K562 (cell line): ENCODE measurements around the gene USP37. TPM values are rescaled to one million over a fixed set of nuclear protein-coding genes. Genes with fewer than 3 reads are reported as not detected.

Experiments
- FOXK1 ChIP-seq: sonication (generic); formaldehyde crosslinking; IDR thresholded peaks from 2 replicates; pipeline ENCODE4 v1.8.0; 2022; ENCODE audit warnings: missing genetic modification reagents, mild to moderate bottlenecking, borderline replicate concordance
- GATA2 ChIP-seq: sonication (generic); formaldehyde crosslinking; IDR thresholded peaks from 2 replicates; pipeline ENCODE4 v1.4.0; 2020; ENCODE audit warnings: mild to moderate bottlenecking, missing genetic modification reagents
- PHB2 ChIP-seq: fragments of 450-650 bp; IDR thresholded peaks from 2 replicates; pipeline ENCODE4 v1.6.1; 2017; ENCODE audit warnings: low read depth
- RAD51 ChIP-seq: fragments of 450-650 bp; IDR thresholded peaks from 2 replicates; pipeline ENCODE4 v1.7.1; 2016; ENCODE audit warnings: low read depth, mild to moderate bottlenecking, borderline replicate concordance
- ZNF140 ChIP-seq: fragments of 250-450 bp; sonication (Bioruptor Pico); IDR thresholded peaks from 2 replicates; pipeline ENCODE4 v1.8.0; 2021; ENCODE audit warnings: moderate library complexity, mild to moderate bottlenecking, inconsistent platforms
- ZNF507 ChIP-seq: conservative IDR thresholded peaks from 2 replicates; pipeline ENCODE4 v1.6.1; 2017; ENCODE audit warnings: missing genetic modification characterization, missing compliant biosample characterization
- polyA plus RNA-seq, 8 experiments: library from polyadenylated mRNA; depleted of rRNA in 4 of 8; stranded (reverse) in 5 of 8; unstranded in 3 of 8; fragments of >200 nt; fragmentation: Nextera tagmentation in 2 of 8; fragmentation: Illumina TruSeq in 1 of 8; extraction: Ambion mirVana in 2 of 8; extraction: Trizol in 1 of 8; gene quantifications; 2 replicates each; pipeline versions ENCODE4 v1.2.1 to v1.2.3, GENCODE V29; 2011 to 2014; ENCODE audit warnings: inconsistent platforms in 1 of 8, missing spikeins in 1 of 8
- total RNA-seq, 7 experiments: library from RNA; depleted of rRNA in 6 of 7; stranded (reverse); fragments of >200 nt in 6 of 7; fragmentation: Illumina TruSeq in 2 of 7; extraction: Trizol in 2 of 7; gene quantifications; 2 replicates each; pipeline versions ENCODE4 v1.2.1 to v1.2.3, GENCODE V29; 2011 to 2021; ENCODE audit warnings: low replicate concordance in 1 of 7
- TF ChIP-seq, protein P1 (sequence below): sonication (generic); formaldehyde crosslinking; IDR thresholded peaks from 2 replicates; pipeline ENCODE4 v1.8.1; 2023; ENCODE audit warnings: mild to moderate bottlenecking, missing genetic modification reagents
- TF ChIP-seq, protein P2 (sequence below), 2 experiments: fragments of 450-650 bp; IDR thresholded peaks; 2 replicates each; pipeline ENCODE4 v1.6.1; 2016; ENCODE audit warnings: mild to moderate bottlenecking in 2 of 2, borderline replicate concordance in 1 of 2, low read depth in 1 of 2, moderate library complexity in 1 of 2
- TF ChIP-seq, protein P3 (sequence below): fragments of 450-650 bp; IDR thresholded peaks from 2 replicates; pipeline ENCODE4 v1.6.1; 2017; ENCODE audit warnings: antibody characterized with exemption
- TF ChIP-seq, protein P4 (sequence below): fragments of 250-450 bp; sonication (Bioruptor Pico); IDR thresholded peaks from 2 replicates; pipeline ENCODE4 v1.5.0; 2020; ENCODE audit warnings: mild to moderate bottlenecking, borderline replicate concordance

USP37 gene
- total and polyA plus RNA-seq, 9 of the 15 experiments (the other 6 are each of a cell fraction or from before 2014, with no cell fraction given): 2.0 to 14.2 (median 8.5) TPM

DNA sequence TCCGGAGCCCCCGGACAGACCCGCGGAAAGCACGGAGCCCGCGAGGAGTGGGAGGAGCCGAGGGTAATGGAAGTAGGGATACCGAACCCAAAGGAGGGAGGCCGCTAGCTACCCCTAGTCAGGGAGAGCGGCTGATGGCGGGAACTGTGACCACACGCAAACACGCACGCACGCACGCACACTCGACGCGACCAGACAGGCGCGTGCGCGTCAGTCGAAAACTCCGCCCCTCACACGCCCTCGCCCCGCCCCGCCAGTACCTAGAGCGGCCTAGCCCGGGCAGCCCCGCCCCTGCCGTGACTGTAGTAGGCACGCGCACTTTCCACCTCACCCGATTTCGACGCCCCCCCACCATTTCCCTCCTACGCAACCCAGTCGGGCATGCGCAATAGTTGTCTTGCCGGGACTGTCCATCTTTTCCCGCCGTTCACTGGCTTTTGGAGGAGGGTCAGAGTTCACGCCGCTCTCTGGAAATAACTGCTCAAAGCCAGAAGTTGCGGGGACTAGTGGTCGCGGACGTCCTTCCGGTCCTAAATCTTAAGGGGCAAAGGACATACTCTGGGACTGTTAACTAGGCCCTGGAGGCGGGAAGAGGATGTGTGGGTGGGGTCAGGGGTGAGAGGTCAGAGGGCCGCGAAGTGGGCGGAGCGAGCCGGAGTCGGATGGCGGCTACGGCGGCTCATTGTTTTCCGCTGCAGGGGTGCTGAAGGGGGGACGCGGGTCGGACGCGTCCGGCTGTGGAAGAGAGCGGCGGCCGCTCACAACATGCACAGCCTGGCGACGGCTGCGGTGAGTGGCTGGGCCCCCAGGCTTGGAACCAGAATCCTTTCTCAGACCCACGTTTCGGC is at the start of gene USP37, which contains the start of gene CNOT9 (continued):
- TF ChIP-seq, protein P1, sequence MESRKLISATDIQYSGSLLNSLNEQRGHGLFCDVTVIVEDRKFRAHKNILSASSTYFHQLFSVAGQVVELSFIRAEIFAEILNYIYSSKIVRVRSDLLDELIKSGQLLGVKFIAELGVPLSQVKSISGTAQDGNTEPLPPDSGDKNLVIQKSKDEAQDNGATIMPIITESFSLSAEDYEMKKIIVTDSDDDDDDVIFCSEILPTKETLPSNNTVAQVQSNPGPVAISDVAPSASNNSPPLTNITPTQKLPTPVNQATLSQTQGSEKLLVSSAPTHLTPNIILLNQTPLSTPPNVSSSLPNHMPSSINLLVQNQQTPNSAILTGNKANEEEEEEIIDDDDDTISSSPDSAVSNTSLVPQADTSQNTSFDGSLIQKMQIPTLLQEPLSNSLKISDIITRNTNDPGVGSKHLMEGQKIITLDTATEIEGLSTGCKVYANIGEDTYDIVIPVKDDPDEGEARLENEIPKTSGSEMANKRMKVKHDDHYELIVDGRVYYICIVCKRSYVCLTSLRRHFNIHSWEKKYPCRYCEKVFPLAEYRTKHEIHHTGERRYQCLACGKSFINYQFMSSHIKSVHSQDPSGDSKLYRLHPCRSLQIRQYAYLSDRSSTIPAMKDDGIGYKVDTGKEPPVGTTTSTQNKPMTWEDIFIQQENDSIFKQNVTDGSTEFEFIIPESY (CRISPR knock-in tag): no peak
- TF ChIP-seq, protein P2, sequence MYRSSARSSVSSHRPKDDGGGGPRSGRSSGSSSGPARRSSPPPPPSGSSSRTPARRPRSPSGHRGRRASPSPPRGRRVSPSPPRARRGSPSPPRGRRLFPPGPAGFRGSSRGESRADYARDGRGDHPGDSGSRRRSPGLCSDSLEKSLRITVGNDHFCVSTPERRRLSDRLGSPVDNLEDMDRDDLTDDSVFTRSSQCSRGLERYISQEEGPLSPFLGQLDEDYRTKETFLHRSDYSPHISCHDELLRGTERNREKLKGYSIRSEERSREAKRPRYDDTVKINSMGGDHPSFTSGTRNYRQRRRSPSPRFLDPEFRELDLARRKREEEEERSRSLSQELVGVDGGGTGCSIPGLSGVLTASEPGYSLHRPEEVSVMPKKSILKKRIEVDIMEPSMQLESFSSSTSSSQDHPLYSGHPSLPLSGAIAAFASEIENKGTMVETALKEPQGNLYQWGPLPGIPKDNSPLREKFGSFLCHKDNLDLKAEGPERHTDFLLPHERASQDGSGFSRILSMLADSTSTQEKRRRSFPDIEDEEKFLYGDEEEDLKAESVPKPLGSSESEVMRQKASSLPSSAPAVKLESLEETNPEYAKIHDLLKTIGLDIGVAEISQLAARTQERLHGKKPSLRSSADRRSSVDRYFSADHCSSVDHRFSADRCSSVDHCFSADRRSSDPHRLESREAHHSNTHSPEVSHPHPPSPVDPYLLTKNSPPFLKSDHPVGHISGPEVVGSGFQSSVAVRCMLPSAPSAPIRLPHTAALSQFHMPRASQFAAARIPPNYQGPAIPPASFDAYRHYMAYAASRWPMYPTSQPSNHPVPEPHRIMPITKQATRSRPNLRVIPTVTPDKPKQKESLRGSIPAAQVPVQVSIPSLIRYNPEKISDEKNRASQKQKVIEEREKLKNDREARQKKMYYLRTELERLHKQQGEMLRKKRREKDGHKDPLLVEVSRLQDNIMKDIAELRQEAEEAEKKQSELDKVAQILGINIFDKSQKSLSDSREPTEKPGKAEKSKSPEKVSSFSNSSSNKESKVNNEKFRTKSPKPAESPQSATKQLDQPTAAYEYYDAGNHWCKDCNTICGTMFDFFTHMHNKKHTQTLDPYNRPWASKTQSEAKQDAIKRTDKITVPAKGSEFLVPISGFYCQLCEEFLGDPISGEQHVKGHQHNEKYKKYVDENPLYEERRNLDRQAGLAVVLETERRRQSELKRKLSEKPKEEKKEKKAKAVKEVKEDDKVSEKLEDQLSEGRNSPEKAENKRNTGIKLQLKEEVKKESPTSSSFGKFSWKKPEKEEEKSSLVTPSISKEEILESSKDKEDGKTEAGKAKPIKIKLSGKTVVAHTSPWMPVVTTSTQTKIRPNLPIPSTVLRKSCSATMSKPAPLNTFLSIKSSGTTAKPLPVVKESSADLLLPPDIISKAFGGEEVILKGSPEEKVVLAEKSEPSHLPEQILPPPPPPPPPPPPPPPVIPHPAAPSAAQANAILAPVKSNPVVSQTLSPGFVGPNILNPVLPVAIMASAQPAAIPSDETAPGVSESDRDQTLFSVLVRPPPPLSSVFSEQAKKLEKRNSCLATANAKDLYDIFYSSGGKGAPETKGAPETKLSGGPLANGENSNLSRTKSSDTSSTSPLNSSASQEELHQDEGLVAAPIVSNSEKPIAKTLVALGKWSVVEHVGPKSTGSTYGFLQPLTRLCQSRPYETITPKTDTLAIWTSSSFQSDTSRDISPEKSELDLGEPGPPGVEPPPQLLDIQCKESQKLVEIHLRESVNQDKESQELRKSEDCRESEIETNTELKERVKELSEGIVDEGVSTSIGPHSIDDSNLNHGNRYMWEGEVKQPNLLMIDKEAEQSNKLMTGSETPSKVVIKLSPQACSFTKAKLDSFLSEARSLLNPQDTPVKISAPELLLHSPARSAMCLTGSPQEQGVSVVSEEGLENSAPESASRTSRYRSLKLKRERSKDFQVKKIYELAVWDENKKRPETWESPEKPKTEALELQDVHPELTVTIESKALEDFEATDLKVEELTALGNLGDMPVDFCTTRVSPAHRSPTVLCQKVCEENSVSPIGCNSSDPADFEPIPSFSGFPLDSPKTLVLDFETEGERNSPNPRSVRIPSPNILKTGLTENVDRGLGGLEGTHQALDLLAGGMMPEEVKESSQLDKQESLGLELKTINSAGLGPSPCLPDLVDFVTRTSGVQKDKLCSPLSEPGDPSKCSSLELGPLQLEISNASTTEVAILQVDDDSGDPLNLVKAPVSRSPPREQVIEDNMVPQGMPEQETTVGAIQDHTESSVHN (IDR thresholded peaks at IDR 0.05; ENCODE audit: borderline replicate concordance in 1 of 2, low read depth in 1 of 2): no peak
- no peak for TF ChIP-seq RAD51
- no peak for TF ChIP-seq ZNF140
- TF ChIP-seq, protein P3, sequence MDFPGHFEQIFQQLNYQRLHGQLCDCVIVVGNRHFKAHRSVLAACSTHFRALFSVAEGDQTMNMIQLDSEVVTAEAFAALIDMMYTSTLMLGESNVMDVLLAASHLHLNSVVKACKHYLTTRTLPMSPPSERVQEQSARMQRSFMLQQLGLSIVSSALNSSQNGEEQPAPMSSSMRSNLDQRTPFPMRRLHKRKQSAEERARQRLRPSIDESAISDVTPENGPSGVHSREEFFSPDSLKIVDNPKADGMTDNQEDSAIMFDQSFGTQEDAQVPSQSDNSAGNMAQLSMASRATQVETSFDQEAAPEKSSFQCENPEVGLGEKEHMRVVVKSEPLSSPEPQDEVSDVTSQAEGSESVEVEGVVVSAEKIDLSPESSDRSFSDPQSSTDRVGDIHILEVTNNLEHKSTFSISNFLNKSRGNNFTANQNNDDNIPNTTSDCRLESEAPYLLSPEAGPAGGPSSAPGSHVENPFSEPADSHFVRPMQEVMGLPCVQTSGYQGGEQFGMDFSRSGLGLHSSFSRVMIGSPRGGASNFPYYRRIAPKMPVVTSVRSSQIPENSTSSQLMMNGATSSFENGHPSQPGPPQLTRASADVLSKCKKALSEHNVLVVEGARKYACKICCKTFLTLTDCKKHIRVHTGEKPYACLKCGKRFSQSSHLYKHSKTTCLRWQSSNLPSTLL: no peak
- no peak for TF ChIP-seq PHB2
- TF ChIP-seq ZNF507 (tag): no peak
- no peak for TF ChIP-seq GATA2
- no peak for TF ChIP-seq FOXK1 (CRISPR knock-in tag)
- TF ChIP-seq, protein P4, sequence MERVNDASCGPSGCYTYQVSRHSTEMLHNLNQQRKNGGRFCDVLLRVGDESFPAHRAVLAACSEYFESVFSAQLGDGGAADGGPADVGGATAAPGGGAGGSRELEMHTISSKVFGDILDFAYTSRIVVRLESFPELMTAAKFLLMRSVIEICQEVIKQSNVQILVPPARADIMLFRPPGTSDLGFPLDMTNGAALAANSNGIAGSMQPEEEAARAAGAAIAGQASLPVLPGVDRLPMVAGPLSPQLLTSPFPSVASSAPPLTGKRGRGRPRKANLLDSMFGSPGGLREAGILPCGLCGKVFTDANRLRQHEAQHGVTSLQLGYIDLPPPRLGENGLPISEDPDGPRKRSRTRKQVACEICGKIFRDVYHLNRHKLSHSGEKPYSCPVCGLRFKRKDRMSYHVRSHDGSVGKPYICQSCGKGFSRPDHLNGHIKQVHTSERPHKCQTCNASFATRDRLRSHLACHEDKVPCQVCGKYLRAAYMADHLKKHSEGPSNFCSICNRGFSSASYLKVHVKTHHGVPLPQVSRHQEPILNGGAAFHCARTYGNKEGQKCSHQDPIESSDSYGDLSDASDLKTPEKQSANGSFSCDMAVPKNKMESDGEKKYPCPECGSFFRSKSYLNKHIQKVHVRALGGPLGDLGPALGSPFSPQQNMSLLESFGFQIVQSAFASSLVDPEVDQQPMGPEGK (CRISPR knock-in tag): no peak
